Hippocampal formation (tissue), 2 donors: ENCODE data around the gene PCSK1N.
A peak's percentile ranks its signal among the peaks of the same experiment; 100 is the strongest.
"Not testable (repeated sequence)": the region's sequence is repeated elsewhere in the genome, so short reads cannot be mapped to it uniquely, and the experiment has no call there.

Experiments
- DNase-seq, 2 donors: peaks; one replicate each; lab custom pipeline; 2025; lab: John Stamatoyannopoulos, UW

The PCSK1N gene

GRCh38 chrX:48823053-48823452 lies 12.4 kb downstream of the PCSK1N start:
- no peak for DNase-seq

DNA sequence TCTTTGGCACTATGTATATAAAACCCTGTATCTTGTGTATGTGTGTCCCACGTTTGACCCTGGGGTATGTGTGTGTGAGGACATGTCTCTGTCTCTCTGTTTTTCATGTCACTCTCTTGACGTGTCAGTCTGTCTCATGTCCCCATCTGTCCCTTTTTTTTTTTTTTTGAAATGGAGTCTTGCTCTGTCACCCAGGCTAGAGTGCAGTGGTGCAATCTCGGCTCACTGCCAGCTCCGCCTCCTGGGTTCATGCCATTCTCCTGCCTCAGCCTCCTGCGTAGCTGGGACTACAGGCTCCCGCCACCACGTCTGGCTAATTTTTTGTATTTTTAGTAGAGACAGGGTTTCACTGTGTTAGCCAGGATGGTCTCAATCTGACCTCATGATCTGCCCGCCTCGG lies 16.0 kb downstream of the PCSK1N start:
- not testable (repeated sequence) for DNase-seq

GRCh38 chrX:48818866-48819265 lies 16.5 kb downstream of the PCSK1N start:
- DNase-seq, result no peak

GRCh38 chrX:48818098-48818497 lies 17.3 kb downstream of the PCSK1N start:
- no peak for DNase-seq

DNA sequence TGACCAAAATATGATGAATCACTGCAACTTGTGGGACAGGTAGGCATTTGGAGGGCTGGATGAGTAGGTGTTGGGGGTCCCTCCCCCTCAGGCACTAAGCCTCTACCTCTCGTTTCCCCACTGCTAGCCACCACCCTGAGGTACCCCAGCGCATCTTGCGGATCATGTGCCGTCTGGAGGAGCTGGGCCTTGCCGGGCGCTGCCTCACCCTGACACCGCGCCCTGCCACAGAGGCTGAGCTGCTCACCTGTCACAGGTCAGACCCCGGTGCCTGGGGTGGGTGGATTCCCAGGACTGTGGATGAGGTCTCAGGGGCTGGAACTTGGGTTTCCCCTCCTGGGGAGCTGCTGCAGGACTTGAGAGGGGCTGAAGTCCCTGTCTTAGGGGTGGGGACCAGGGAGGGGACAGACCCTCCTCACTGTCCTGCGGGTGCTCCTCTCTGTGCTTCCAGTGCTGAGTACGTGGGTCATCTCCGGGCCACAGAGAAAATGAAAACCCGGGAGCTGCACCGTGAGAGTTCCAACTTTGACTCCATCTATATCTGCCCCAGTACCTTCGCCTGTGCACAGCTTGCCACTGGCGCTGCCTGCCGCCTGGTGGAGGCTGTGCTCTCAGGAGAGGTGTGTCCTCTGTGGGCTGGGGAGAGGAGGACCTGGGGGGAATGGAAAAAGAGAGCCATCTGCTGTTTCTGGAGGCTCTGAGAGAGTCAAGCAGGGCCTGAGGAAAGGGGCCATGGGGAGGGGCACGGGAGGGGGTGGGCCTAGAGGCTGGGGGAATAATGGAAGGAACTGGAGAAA lies 19.2 kb downstream of the PCSK1N start:
- no peak for DNase-seq

DNA sequence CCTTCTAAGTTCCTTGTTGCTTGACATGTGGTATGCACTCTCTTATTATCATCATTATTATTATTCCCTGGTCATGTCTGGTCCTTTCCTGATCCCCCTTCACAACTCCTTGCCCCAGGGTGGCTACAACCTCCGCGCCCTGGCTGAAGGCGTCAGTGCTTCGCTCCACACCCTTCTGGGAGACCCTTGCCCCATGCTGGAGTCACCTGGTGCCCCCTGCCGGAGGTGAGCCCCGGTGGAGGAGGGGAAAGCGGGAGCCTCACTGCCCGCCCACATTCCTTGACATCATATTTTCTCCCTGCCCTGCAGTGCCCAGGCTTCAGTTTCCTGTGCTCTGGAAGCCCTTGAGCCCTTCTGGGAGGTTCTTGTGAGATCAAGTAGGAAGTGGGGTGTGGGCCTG lies 20.1 kb downstream of the PCSK1N start:
- no peak for DNase-seq

- no peak for DNase-seq
Measured at GRCh38 chrX:48814722-48815121, 20.7 kb downstream of the PCSK1N start.

DNA sequence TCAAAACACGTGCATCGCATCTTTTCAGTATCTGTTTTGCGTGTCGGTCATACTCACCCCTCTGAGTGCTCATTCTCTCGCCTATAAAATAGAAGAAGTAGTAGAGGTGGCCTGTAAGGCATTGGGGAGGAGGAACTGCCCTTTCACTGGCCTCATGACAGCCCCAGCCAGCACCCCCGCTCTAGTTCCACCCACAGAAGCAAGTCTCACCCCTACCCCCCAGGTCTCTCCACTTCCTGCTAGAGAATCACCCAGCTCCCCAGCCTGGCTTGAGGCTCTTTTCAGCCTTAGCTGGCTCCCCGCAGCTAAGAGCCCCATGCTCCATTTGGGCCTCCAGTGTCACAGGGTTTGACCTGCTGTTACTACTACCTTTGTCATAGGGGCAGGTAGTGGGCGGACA lies 21.8 kb downstream of the PCSK1N start:
- DNase-seq, result no peak

DNA sequence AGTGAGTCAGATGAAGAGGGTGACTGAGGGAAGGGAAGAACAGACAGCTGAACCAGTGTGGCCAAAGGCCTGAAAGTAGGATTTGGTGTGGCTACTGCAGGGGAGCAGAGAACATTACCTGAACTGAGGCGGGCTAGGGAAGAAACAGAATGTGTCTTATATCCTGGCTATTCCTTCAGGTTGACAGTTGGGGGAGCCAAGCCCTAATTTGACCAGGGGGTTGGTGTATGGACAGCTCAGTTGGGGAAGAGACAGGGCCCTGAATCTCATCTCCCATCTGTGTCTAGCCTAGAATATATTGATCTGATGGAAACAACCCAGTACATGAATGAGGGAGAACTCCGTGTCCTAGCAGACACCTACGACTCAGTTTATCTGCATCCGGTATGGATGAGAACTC lies 29.3 kb downstream of the PCSK1N start:
- no peak for DNase-seq

GRCh38 chrX:48802905-48803200 lies 32.6 kb downstream of the PCSK1N start:
- no peak for DNase-seq

DNA sequence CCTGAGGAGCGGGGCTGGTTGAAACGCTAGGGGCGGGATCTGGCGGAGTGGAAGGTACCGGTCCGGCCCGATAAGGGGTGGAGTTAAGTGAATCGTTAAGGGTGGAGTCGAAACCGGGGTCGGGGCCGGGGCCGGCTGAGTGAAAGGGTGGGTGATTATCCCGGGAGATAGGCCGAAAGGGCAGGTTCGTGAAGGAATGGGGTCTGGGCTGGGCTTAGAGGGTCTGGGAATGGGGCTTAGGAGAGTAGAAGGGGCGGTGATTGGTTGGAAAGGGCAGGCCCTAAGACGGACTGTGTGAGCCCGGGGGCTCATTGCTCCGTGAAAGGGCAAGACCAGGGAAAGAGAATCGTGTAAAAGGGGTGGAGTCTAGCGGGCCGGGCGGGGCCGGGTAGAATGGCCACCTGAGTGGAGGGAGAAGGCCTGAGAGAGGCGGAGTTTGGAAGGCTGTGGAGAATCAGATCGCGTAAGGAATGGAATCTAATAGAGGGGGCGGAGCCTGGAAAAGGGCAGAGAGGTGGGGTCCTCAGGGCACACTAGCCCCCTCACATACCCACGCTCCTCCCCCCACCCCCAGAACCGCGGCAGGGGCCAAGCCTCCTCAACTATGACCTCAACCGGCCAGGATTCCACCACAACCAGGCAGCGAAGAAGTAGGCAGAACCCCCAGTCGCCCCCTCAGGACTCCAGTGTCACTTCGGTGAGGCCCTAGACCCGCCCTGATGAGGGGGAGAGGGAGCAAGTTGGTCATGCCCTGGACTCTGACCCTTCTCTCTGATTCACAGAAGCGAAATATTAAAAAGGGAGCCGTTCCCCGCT lies 33.1 kb downstream of the PCSK1N start:
- no peak for DNase-seq

DNA sequence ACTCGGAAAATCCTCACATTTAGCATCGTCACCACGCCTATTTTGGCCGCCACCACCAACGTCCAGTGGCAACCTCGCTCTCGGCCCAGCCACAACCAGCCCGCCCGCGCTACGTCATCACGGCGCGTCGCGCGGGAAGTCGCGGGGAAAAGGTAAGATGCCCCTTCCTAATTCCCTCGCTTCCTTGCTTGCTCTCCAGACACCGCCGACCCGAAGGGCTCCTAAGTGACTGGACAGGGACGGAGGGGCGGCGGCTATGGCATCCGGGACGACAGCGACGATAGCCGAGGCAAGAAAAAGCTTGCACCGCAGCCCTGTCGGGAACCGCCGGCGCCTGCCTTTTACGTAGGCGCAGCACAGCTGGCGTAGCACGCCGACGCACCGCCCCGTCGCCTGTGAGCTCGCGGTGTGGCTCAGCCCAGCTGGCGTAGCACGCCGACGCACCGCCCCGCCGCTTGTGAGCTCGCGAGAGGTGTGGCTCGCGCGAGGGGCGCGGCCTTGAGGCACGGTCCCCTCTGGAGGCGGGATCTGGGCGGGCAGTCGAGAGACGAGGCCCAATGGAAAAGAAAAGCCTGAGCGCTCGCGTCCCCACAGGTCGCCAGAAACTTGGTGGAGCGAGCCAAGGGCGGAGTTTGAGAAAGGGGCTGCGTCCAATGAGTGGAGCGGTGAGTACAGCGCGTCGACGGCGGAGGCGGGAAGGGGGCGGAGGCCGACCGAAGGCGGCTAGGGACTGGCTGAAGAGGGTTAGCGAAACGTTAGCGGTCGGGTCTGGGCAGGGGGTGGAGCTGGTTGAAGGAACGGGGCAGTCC lies 33.9 kb downstream of the PCSK1N start, which contains the start of gene HDAC6:
HDAC6 (plus strand) TSS at position 788 of the 809 bp plus-strand sequence. CDS start 626 bp downstream, outside the sequence.
- DNase-seq, result peak; percentile 93 to 94

DNA sequence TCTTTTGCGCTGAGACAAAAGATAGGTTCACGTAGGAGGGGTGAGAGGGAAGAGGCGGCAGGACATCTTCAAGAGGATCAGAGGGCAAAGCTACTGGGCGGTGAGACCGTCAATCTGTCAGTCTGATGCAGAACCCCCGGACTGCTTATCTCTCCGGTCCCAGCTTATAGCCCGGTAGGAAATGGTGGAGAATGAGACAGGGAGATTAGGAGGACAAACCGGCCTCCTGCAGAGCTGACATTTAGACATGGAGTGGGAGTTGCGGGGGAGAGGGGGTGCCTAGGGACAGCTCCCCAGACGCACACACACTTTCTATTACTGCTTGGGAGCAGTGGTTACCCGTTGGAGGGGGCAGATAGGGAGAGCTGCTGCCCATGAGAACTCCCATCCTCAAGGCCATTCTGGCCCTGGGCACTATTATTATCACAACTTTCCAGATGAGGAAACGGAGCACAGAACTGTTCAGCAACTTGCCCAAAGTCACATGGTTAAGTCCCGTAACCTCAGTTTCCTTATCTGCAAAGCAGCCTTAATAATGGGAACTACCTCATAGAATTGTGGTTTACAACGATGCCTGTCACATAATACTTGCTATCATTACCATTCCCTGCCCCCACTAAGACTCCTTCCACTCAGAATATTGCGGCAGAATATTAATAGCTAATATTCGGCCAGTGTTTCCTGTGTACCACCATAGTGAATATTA lies 34.7 kb downstream of the PCSK1N start:
- DNase-seq, result no peak

DNA sequence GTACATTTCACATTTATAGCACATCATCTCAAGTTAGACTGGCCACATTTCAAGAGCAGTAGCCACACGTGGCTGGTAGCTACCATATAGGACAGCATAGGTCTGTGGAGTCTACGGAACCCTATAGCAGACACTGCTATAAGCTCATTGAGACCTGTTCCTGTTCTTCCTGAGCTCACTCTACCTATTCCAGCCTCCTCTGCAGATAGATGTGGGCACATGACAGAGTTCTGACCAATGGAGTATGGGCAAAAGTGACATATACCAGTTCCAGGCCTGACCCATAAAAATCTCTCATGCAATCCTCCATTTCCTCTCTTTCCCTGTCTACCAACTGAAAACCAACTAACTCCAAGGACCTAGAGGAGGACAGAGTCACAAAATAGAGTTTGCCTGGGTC lies 37.1 kb downstream of the PCSK1N start:
- no peak for DNase-seq

- no peak for DNase-seq
Measured at GRCh38 chrX:48794911-48795515, 40.4 kb downstream of the PCSK1N start.

DNA sequence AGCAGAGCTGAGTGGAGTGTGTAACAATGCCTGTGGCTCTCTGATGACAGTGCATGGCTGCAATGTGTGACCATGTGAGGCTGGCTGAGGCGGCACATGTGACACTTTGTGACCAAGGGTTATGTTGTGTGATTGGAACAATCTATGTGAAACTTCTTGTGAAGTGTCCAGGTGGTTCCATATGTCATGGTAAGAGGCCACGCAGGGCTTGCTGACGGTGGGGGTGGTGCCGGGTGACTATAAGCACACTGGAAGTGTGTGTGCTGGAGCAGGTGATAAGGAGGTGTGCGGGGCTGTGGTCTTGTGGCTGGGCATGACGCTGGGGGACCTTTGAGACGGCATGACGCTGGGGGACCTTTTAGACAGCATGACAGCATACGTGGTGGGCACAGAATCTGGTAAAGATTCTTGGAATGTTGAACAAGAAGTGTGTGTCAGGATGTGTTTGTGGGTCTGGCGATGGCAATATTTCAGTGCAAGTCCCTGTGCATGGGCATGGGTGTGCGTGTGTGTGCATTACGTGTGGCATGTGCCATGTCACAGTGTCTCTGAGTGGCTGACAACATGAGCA lies 41.0 kb downstream of the PCSK1N start:
- no peak for DNase-seq

- DNase-seq, result no peak
Measured at GRCh38 chrX:48793935-48794334, 41.5 kb downstream of the PCSK1N start.

DNA sequence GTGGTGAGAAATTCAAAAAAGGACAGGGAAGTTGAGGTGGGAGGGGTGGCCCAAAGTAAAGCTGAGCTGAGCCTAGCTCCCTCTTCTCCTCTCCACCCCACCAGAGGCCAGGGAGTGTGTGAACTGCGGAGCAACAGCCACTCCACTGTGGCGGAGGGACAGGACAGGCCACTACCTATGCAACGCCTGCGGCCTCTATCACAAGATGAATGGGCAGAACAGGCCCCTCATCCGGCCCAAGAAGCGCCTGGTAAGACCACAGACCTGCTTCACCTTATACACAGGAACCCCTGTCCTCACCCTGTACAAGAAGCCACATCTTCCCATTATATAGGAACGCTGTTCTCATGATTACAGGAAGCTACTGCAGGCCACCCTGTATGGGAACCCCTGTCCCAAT lies 43.2 kb downstream of the PCSK1N start:
- DNase-seq, result no peak

DNA sequence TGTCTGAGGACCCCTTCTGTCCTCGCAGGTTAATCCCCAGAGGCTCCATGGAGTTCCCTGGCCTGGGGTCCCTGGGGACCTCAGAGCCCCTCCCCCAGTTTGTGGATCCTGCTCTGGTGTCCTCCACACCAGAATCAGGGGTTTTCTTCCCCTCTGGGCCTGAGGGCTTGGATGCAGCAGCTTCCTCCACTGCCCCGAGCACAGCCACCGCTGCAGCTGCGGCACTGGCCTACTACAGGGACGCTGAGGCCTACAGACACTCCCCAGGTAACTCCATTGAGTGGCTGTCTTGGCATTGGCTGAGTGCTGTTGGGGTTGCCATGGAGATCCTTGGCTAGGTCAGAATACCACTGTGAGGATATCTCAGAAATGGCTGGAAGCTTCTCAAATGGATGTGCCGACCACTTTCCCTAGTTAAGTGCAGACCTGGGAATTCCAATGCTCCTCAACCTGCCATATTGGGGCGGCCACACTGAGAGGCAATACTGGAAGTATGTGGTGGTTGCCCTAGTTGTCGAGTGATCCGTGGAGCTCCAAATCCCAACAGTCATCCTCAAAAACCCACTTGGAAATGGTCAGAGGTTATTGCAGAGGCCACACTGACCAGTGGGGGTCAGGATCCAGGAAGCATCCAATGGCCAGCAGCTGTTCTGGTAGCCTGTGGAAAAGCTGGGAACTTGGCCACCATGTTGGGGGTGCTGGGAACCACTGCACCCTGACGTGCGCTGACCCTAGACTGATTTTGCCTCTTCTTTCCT lies 44.2 kb downstream of the PCSK1N start:
- no peak for DNase-seq

DNA sequence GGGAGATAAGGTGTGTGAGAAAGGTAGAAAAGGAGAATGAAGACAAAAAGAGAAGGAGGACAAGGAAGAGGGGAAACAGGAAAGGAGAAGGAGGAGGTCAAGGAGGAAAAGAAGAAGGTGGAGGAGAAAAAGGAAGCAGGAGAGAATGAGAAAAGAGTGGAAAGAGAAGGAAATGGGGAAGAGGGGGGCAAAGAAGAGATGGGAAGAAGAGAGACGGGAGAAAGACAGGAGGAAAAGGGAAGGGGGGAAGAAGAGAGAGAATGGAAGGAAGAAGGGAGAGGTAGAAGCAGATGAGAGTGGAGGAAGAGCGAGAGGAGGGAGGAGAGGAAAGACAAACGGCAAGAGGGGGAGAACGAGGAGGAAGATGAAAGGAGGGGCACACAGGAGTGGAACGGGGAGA lies 44.9 kb downstream of the PCSK1N start:
- DNase-seq, result no peak
